Measurements from ENCODE around the gene INPP5F.
"Not testable (repeated sequence)": the region's sequence is repeated elsewhere in the genome, so short reads cannot be mapped to it uniquely, and the experiment has no call there.

The INPP5F gene

GRCh38 chr10:119747940-119748339, 22.1 kb downstream of the INPP5F start:
- DNase-seq (ENCODE audit: low spot score): no peak

GRCh38 chr10:119748871-119749270, 23.0 kb downstream of the INPP5F start:
- no peak for DNase-seq (ENCODE audit: low spot score)

GRCh38 chr10:119749455-119749854, 23.6 kb downstream of the INPP5F start:
- no peak for DNase-seq (ENCODE audit: low spot score)

GRCh38 chr10:119750391-119751230, 24.8 kb downstream of the INPP5F start:
- peak; percentile 67 for DNase-seq (ENCODE audit: low spot score)

- no peak for DNase-seq (ENCODE audit: low spot score)
Observed at GRCh38 chr10:119753309-119753708, 27.5 kb downstream of the INPP5F start.

- no peak for DNase-seq (ENCODE audit: low spot score)
Observed at GRCh38 chr10:119754085-119754484, 28.2 kb downstream of the INPP5F start.

- DNase-seq (ENCODE audit: low spot score): no peak
Observed at GRCh38 chr10:119754936-119755335, 29.1 kb downstream of the INPP5F start.

GRCh38 chr10:119755446-119755845, 29.6 kb downstream of the INPP5F start:
- DNase-seq (ENCODE audit: low spot score): no peak

GRCh38 chr10:119758448-119759195, 32.8 kb downstream of the INPP5F start:
- no peak for DNase-seq (ENCODE audit: low spot score)

- no peak for DNase-seq (ENCODE audit: low spot score)
Observed at GRCh38 chr10:119759832-119760231, 34.0 kb downstream of the INPP5F start.

GRCh38 chr10:119761106-119761505, 35.3 kb downstream of the INPP5F start:
- peak; percentile 41 for DNase-seq (ENCODE audit: low spot score)

GRCh38 chr10:119762035-119762434, 36.2 kb downstream of the INPP5F start:
- no peak for DNase-seq (ENCODE audit: low spot score)

- no peak for DNase-seq (ENCODE audit: low spot score)
Observed at GRCh38 chr10:119762805-119763798, 37.3 kb downstream of the INPP5F start.

- no peak for DNase-seq (ENCODE audit: low spot score)
Observed at GRCh38 chr10:119768455-119769094, 42.7 kb downstream of the INPP5F start.

GRCh38 chr10:119769886-119770285, 44.0 kb downstream of the INPP5F start:
- peak; percentile 14 for DNase-seq (ENCODE audit: low spot score)

GRCh38 chr10:119770928-119771327, 45.1 kb downstream of the INPP5F start:
- DNase-seq (ENCODE audit: low spot score): no peak

GRCh38 chr10:119772334-119772733, 46.5 kb downstream of the INPP5F start:
- DNase-seq (ENCODE audit: low spot score): no peak

GRCh38 chr10:119773041-119773440, 47.2 kb downstream of the INPP5F start:
- not testable (repeated sequence) for DNase-seq (ENCODE audit: low spot score)

- DNase-seq (ENCODE audit: low spot score): no peak
Observed at GRCh38 chr10:119775529-119775928, 49.7 kb downstream of the INPP5F start.

GRCh38 chr10:119776536-119776935, 50.7 kb downstream of the INPP5F start:
- no peak for DNase-seq (ENCODE audit: low spot score)

- DNase-seq (ENCODE audit: low spot score): no peak
Observed at GRCh38 chr10:119777686-119778085, 51.8 kb downstream of the INPP5F start.

Data from AG08396 (cell line).